Hepatocyte (in vitro differentiated cells): ENCODE results near the gene KLHL7.

Source experiments
- EZH2 ChIP-seq: fragments of 200-600 bp; sonication (generic); IDR thresholded peaks from 2 replicates; pipeline ENCODE4 v1.6.1; 2016; ENCODE audit warnings: antibody characterized with exemption, mild to moderate bottlenecking, borderline replicate concordance
- TF ChIP-seq, protein P1 (sequence below): fragments of 200-600 bp; sonication (generic); IDR thresholded peaks from 2 replicates; pipeline ENCODE4 v1.5.1; 2016; ENCODE audit warnings: antibody characterized with exemption, mild to moderate bottlenecking; ENCODE audit not compliant: poor library complexity

DNA sequence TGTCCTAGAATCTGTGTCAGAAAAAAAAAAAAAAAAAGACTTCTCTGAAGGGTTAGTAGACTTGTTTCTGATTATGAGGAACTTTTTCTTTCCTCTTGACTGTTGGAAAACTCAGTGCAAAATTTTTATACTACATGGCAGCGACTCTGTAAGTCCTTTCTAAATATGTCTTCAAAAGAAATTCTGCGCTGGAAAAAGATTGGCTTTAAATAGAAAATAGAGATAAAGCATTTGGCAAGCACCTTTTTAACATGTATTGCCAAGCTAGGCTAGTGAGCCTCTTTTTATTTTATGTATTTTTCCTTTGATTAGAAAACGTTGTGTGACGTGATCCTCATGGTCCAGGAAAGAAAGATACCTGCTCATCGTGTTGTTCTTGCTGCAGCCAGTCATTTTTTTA is 17.9 kb downstream of the KLHL7 start:
- TF ChIP-seq, protein P1, sequence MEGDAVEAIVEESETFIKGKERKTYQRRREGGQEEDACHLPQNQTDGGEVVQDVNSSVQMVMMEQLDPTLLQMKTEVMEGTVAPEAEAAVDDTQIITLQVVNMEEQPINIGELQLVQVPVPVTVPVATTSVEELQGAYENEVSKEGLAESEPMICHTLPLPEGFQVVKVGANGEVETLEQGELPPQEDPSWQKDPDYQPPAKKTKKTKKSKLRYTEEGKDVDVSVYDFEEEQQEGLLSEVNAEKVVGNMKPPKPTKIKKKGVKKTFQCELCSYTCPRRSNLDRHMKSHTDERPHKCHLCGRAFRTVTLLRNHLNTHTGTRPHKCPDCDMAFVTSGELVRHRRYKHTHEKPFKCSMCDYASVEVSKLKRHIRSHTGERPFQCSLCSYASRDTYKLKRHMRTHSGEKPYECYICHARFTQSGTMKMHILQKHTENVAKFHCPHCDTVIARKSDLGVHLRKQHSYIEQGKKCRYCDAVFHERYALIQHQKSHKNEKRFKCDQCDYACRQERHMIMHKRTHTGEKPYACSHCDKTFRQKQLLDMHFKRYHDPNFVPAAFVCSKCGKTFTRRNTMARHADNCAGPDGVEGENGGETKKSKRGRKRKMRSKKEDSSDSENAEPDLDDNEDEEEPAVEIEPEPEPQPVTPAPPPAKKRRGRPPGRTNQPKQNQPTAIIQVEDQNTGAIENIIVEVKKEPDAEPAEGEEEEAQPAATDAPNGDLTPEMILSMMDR = no peak
- no peak for TF ChIP-seq EZH2
